AG20443 (cell line): ENCODE measurements around the gene ARAP1.

Experiments used
- DNase-seq: peaks from one replicate; pipeline ENCODE4 v3.0.0; 2012; ENCODE audit warnings: low spot score, mixed read lengths

ARAP1 gene

DNA sequence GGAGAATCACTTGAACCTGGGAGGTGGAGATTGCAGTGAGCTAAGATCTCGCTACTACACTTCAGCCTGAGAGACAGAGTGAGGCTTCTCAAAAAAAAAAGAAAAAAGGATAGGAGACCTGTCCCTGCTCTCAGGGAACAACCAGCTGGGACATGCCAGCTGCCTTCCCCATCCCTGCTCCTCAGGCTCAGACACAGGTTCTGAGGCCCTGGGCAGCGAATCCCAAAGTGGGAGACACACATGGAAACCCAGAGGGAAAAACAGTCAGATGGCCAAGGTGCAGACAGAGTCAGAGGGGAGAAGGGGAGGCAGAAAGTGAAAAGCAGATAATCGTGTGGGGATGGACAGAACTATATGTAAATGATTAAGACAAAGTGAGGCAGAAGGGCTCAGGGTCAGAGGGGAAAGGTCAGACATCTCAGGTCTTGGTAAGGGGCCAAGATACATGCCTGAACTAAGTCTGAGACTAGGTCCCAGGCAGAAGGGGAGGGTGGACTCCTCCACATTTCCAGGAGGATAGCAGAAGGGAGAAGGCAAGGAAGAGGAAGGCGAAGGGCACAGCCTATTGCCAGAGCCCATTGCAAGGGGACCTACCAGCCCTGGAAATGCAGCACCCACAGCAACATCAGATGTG is 27.4 kb upstream of the ARAP1 start:
- no peak for DNase-seq

- no peak for DNase-seq
Measured at GRCh38 chr11:72778535-72779494, 26.6 kb upstream of the ARAP1 start.

- DNase-seq: no peak
Measured at GRCh38 chr11:72777755-72778278, 25.6 kb upstream of the ARAP1 start.

GRCh38 chr11:72776844-72777754 is 24.9 kb upstream of the ARAP1 start:
- no peak for DNase-seq

GRCh38 chr11:72776117-72776843 is 24.1 kb upstream of the ARAP1 start:
- DNase-seq: no peak

GRCh38 chr11:72775288-72776110 is 23.3 kb upstream of the ARAP1 start:
- no peak for DNase-seq

- DNase-seq: no peak
Measured at GRCh38 chr11:72774499-72774898, 22.3 kb upstream of the ARAP1 start.

DNA sequence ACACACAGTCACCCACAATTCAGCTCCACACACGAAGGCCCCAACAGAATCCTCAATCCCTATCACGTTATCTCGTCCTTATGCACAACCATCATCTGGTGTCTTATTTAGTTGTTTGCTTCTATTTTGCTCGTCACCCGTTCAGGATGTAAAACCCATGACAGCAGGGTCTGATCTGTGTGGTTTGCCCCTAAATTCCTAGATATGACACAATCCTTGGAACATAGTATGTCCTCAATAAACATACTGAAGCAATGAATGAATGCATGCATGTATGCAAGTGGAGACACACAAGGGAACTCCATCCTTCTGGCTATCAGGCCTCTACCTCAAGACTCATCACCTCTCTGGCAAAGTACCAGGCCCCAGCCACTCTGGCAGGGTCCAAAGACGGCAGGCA is 21.5 kb upstream of the ARAP1 start:
- no peak for DNase-seq

GRCh38 chr11:72773291-72773690 is 21.1 kb upstream of the ARAP1 start:
- peak; percentile 96 for DNase-seq

GRCh38 chr11:72772059-72772458 is 19.9 kb upstream of the ARAP1 start:
- DNase-seq: no peak

DNA sequence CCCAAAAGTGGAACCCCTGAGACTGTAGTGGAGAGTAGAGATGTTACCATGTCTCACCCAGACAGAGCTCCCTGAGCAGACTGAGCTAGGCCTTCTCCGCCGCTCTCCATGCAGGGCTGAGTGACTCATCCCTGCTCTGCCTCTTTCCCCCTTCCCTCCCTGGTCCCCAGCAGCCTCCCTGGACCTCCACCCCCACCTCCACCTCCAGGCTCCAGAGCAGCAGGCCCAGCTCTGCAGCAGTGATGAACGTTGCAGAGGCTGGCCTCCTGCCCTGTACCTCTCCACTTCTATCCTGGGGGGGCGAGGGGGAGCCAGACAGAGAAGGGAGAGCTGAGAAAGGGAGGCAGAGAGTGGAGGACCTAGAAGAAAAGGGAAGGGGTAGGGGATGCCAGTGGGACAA is 19.3 kb upstream of the ARAP1 start:
- DNase-seq: peak; percentile 78

DNA sequence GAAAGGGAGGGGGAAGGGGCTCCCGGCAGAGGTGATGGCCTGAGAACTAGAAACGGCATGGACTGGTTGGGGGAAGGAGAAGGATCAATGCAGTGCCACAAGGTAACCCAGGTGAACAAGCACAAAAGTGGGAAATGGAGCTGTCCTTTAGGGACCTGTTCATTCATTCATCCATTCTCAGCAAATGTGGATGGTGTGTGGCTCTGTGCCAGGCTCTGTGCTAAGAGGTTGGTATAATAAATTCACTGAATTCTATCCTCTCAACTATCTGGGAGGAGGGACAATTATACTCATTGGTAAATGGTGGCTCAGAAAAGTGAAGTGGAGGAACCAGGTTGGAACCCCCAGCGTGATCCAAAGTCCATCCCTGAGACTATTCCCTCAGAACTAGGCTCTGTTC is 18.6 kb upstream of the ARAP1 start:
- DNase-seq: no peak

GRCh38 chr11:72769680-72770079 is 17.5 kb upstream of the ARAP1 start:
- no peak for DNase-seq

DNA sequence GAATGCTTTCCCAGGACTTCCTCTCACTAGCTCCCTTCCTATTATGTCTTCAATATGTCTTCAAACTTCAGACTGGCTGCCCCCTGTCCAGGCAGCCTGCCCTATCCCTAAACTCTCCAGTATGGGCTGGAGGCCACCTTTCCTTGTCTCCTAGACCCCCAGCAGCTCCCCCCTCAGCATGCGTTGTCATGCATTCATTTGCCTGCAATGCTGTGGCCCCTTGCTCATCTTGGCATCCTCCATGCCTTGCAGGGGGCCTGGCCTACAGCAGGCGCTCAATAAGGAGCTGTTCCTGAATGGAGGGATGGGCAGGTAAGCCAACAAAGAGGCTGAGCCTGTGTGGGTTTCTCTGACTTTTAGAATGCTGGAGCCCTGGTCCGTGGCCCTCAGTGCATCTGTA is 16.4 kb upstream of the ARAP1 start:
- DNase-seq: no peak

- no peak for DNase-seq
Measured at GRCh38 chr11:72767203-72768062, 15.2 kb upstream of the ARAP1 start.

DNA sequence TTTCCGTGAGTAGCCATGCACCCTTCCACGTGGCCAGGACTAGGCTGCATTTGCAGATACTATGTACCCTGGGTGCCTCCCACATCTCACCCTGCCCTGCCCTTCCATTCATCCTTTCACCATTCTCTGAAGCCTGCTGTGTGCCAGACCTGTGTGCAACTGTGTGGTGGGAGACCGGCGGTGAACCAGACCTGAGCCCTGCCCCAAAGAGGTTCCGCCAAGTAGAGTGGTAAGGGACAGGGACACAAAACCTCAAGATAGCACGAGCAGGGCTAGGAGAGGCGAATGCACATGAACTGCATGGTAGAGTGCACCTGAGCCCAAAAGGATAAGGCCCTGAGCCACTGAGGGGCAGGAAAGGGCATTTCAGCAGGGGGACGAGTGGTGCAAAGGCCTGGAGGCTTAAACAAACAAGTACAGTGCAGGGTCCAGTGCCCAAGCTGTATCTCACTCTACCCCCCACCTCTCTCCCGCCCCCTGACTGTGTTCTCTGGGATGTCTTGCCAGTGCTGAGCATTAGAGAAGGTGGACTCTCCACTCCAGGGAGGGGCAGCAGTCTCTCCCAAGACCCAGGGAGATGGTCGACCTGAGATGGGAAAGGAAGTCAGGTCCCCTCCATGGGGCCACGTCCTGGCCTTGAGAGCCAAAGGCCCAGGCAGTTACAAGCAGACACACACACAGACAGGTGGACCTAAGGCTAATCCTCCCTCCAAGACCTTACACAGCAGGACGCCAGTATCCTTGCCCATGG is 14.1 kb upstream of the ARAP1 start:
- DNase-seq: no peak

DNA sequence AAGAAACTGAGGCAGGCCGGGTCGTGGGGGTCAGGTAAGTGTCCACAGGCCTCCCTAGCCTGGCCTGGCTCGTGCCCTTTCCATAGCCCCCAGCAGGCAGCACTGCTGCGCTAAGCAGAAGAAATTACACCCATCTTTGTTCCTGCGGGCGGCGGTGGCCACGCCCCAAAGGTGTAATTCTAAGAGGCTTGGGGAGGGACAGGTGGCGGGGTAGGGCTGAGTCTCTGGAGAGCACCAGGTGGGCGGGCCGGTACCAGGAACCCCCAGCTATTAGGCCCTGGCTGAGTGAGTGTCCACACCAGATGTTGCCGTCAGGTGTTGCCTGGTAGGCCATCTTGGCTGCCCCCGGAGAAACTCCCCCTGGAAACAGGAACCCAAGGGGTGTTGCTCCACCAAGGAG is 12.3 kb upstream of the ARAP1 start:
- no peak for DNase-seq

DNA sequence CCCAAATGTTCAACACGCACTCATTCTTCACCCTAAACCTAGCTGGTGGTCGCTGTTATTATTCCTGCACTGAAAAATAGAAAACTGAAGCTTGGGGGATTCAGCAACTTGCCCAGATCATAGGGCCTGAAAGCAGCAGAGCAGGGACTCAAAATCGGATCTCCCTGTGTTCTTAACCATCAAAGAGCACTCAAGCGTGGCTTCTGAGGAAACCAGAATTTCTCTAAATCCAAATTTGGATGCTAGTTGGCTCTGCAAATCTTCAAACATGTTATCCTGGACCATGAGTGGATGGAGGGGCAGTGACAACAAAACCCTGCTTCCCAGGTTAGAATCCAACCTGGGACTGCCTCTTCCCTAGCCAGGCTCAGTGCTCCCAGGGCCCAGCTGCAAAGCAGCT is 11.6 kb upstream of the ARAP1 start:
- no peak for DNase-seq
